GM21526 (cell line): ENCODE results near the gene KRTAP10-2.
"Not testable (repeated sequence)": the region's sequence is repeated elsewhere in the genome, so short reads cannot be mapped to it uniquely, and the experiment has no call there.

Experiments used
- ATAC-seq: cut with Tn5 transposase; IDR thresholded peaks from one replicate; pipeline ENCODE4 v1.9.1; 2021; ENCODE audit warnings: moderate library complexity; ENCODE audit not compliant: unreplicated experiment, low FRiP score

Gene KRTAP10-2

GRCh38 chr21:44551340-44551961, at the start of gene KRTAP10-2:
Gene KRTAP10-2 (minus strand): TSS chr21:44551505. CDS start chr21:44551458, 47 bp downstream.
- no peak for ATAC-seq

- not testable (repeated sequence) for ATAC-seq
These were observed 49.8 kb upstream of the KRTAP10-2 start for GRCh38 chr21:44601091-44601490.

DNA sequence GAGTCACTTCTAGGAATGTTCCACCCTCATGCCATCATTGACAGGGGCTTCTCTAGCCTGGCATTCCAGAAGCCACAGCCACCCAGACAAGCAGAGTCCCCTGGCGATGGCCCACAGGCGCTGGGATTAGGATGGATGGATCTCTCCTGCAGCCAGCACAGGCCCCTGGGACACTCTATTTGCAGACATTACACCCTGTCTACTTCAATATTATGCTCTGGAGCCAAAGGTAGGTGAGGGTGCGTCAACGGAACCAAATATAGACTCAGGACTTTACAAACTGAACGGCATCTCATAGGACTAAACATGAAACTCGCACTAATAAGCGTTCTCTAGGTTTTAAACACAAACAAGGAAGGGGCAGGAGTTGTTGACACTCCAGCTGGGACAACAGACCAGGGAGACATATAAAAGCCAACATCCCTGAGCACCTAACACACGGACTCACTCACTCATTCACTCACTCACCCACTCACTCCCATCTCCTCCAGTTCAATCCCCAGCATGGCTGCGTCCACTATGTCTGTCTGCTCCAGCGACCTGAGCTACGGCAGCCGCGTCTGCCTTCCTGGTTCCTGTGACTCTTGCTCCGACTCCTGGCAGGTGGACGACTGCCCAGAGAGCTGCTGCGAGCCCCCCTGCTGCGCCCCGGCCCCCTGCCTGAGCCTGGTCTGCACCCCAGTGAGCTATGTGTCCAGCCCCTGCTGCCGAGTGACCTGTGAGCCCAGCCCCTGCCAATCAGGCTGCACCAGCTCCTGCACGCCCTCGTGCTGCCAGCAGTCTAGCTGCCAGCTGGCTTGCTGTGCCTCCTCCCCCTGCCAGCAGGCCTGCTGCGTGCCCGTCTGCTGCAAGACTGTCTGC, 49.0 kb upstream of the KRTAP10-2 start, which contains the start of gene KRTAP10-7:
Gene KRTAP10-7, plus strand, starts transcription at position 480 of the 861 bp plus-strand sequence. Its CDS starts 25 bp downstream, at position 505.
- not testable (repeated sequence) for ATAC-seq

DNA sequence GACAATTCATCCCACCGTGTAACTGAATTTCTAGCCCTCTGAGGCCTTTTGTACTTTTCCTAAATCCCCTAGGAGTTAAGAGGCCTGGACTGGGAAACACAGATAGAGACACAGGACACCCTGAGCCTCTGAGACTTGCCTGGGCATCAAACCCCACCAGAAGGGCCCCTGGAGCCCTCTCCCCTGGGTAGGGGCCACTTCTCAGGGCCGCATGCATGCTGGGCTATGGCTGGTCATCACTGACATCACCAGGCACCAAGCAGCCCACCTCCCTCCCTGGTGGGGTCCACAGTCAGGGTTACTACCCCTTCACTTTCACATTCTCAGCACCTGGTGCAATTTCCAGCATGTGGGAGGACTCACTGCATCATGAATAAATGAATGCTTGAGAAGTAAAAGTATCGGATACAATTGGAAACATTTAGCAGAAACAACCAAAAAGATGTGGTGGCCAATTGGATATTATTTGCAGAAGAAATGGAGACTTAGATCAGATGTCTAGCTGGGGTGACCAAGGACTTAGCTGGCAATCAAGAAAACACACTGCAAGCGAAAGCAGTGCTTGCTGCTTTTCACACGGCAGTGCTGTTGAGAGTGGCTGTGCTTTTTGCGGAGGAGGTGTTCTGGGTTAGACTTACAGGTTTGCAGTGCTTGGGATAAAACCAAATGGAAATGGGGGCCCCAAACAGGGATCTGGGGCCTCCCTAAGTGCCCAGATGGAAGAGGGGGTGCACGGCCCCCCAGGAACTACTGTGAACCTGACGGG, 48.1 kb upstream of the KRTAP10-2 start:
- no peak for ATAC-seq

GRCh38 chr21:44598061-44598460, 46.8 kb upstream of the KRTAP10-2 start:
- no peak for ATAC-seq

DNA sequence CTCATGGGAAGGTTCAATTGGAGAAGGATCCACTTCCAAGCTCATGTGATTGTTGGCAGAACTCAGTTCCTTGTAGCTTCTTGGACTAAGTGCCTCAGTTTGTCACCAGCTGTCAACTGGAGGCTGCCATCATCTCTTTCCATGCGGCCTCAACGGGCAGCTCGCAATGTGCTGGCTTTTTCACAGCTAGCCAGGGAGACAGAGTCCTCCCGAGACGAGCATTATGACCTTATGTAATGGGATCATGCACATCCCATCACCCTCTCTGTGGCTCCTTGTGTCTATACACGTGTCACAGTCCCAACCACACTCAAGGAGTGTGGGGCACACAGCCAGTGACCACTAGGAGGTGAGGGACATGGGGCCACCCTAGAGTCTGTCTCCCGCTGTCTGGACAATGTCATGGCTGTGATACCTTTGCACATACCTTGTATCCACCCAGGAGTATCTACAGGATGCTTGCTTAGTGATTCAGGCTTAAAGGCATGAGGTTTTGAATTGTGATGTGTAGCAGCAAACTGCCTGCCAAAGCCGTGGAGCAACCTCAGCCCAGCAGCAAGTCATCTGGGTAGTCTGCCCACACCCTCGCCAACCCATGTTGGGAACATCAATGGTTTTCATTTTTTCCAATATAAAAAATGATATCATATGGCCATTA, 44.9 kb upstream of the KRTAP10-2 start:
- no peak for ATAC-seq

GRCh38 chr21:44595524-44595923, 44.2 kb upstream of the KRTAP10-2 start:
- ATAC-seq, result no peak

DNA sequence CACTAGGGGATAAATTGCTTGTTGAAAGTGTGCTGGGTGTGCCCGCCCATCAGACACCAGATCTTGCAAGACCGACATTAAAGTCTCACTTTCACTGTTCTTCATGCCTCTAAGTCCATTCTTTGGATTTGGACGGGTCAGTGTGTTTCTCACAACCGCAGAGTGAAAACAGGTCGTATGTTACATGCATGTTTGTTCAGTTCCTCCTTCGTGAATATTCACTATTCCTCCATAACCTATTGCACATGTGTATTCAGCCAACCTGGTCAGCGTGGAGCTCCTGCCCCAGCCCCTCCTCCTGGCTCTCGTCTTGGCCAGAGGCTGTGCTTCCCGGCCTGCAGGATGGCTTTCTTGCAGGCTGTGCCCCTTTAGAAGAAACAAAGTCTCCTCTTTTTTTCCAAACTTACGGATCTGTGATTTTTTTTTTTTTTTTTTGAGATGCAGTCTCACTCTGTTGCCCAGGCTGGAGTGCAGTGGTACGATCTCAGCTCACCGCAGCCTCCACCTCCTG, 43.2 kb upstream of the KRTAP10-2 start:
- ATAC-seq, result no peak

- no peak for ATAC-seq
These were observed 42.5 kb upstream of the KRTAP10-2 start for GRCh38 chr21:44593598-44594405.

DNA sequence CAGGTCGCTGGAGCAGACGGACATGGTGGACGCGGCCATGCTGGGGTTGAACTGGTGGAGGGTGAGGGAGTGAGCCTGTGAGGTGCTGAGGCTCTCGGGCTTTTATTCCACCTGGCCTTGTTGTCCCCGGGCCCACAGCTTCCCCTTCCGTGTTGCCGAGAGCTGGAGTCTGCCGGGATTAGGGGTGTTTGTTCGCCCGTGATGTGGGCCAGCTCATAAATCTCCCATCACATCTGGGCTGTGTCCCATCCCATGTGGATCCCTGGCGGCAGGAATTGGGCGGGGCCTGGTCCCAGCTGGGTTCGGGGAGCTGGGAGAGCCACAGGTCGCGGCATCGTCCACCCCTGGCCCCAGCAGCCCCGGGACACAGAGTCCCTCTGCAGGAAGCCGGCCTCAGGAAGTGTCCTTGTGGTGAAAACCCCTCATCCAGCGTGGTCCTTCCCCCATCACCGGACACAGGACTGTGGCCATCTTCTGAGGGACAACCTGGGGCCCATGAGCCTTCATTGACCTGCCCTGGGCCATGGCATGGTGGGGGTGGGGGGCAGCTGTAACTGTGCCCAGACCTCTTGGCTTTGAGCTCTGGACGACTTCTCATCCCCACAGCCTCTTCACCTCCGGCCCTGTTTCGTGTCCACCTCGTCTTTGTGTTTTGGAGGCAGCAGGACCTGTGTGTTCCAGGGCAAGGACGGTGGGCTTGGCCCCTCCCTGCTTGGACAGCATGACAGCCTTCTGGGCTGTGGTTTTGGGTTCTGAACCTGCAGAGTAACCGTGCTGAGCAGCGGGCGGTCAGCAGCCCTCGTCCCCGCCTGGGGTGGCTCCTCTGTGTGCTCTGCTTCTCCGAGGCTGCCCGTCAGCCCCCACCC, 41.4 kb upstream of the KRTAP10-2 start, which contains the start of gene KRTAP10-6:
Gene KRTAP10-6, minus strand, starts transcription at position 60 of the 866 bp plus-strand sequence. Its CDS starts 21 bp downstream, at position 39.
- ATAC-seq, result no peak

GRCh38 chr21:44591801-44592130, 40.5 kb upstream of the KRTAP10-2 start:
- not testable (repeated sequence) for ATAC-seq

GRCh38 chr21:44590897-44591800, 39.8 kb upstream of the KRTAP10-2 start:
- not testable (repeated sequence) for ATAC-seq

GRCh38 chr21:44590311-44590721, 39.0 kb upstream of the KRTAP10-2 start:
- no peak for ATAC-seq

- no peak for ATAC-seq
These were observed 38.4 kb upstream of the KRTAP10-2 start for GRCh38 chr21:44589586-44590305.

- no peak for ATAC-seq
These were observed 37.8 kb upstream of the KRTAP10-2 start for GRCh38 chr21:44589094-44589493.

GRCh38 chr21:44585892-44586291, 34.6 kb upstream of the KRTAP10-2 start:
- no peak for ATAC-seq

- ATAC-seq, result no peak
These were observed 32.5 kb upstream of the KRTAP10-2 start for GRCh38 chr21:44583800-44584147.
